HepG2 (cell line): ENCODE measurements around the gene KCTD6. TPM values are rescaled to one million over a fixed set of nuclear protein-coding genes. Genes with fewer than 3 reads are reported as not detected.

ENCODE experiments used
- ATF1 ChIP-seq: IDR thresholded peaks from 2 replicates; pipeline ENCODE4 v1.6.1; 2016; ENCODE audit warnings: mild to moderate bottlenecking, control low read depth
- CHD2 ChIP-seq: IDR thresholded peaks from 2 replicates; pipeline ENCODE4 v1.6.1; 2011; ENCODE audit warnings: low read depth, low read length, improper control_type of control experiment
- EP300 ChIP-seq, 3 experiments: sonication (generic) in 1 of 3; formaldehyde crosslinking in 1 of 3; IDR thresholded peaks; 2 replicates each; pipeline versions ENCODE4 v1.5.1 to v1.6.1; 2011 to 2020; ENCODE audit warnings: low read depth in 2 of 3, low read length in 2 of 3, borderline replicate concordance in 1 of 3, improper control_type of control experiment in 1 of 3, mild to moderate bottlenecking in 1 of 3, missing genetic modification reagents in 1 of 3, moderate library complexity in 1 of 3
- GFI1 ChIP-seq: sonication (generic); formaldehyde crosslinking; IDR thresholded peaks from 2 replicates; pipeline ENCODE4 v1.5.0; 2020; ENCODE audit warnings: missing genetic modification reagents, mild to moderate bottlenecking, borderline replicate concordance
- KAT7 ChIP-seq: IDR thresholded peaks from 2 replicates; pipeline ENCODE4 v1.6.1; 2018; ENCODE audit warnings: borderline replicate concordance, missing compliant biosample characterization
- KDM1A ChIP-seq: IDR thresholded peaks from 2 replicates; pipeline ENCODE4 v1.6.1; 2016; ENCODE audit warnings: missing compliant biosample characterization
- KDM6A ChIP-seq: IDR thresholded peaks from 2 replicates; pipeline ENCODE4 v1.6.1; 2016; ENCODE audit warnings: low read depth
- MXD1 ChIP-seq: sonication (generic); formaldehyde crosslinking; IDR thresholded peaks from 2 replicates; pipeline ENCODE4 v1.4.0; 2020; ENCODE audit warnings: mild to moderate bottlenecking, missing genetic modification reagents
- NFKBIZ ChIP-seq: IDR thresholded peaks from 2 replicates; pipeline ENCODE4 v1.6.1; 2018; ENCODE audit warnings: missing genetic modification reagents, missing compliant biosample characterization
- POGZ ChIP-seq: sonication (generic); formaldehyde crosslinking; IDR thresholded peaks from 2 replicates; pipeline ENCODE4 v1.4.0; 2020; ENCODE audit warnings: mild to moderate bottlenecking, missing genetic modification reagents
- REST ChIP-seq, 2 experiments: IDR thresholded peaks; 2 replicates each; pipeline ENCODE4 v1.6.1; 2011 to 2012; ENCODE audit warnings: low read length in 2 of 2, borderline replicate concordance in 1 of 2, low read depth in 1 of 2, mild to moderate bottlenecking in 1 of 2, moderate library complexity in 1 of 2
- RNF219 ChIP-seq: sonication (generic); formaldehyde crosslinking; IDR thresholded peaks from 2 replicates; pipeline ENCODE4 v1.5.0; 2020; ENCODE audit warnings: mild to moderate bottlenecking, missing genetic modification reagents
- TARDBP ChIP-seq: sonication (generic); formaldehyde crosslinking; IDR thresholded peaks from 2 replicates; pipeline ENCODE4 v1.8.0; 2022; ENCODE audit warnings: mild to moderate bottlenecking, missing genetic modification reagents
- ZHX1 ChIP-seq: sonication (generic); formaldehyde crosslinking; IDR thresholded peaks from 2 replicates; pipeline ENCODE4 v1.8.1; 2022; ENCODE audit warnings: low read depth, mild to moderate bottlenecking, missing genetic modification reagents
- ZNF234 ChIP-seq: sonication (generic); formaldehyde crosslinking; conservative IDR thresholded peaks from 2 replicates; pipeline ENCODE4 v1.5.1; 2020; ENCODE audit warnings: mild to moderate bottlenecking, missing genetic modification reagents
- ZNF350 ChIP-seq: sonication (generic); formaldehyde crosslinking; IDR thresholded peaks from 2 replicates; pipeline ENCODE4 v1.4.0; 2020; ENCODE audit warnings: mild to moderate bottlenecking, low read depth, missing genetic modification reagents, borderline replicate concordance
- ZNF432 ChIP-seq: sonication (generic); formaldehyde crosslinking; IDR thresholded peaks from 2 replicates; pipeline ENCODE4 v1.5.0; 2020; ENCODE audit warnings: missing genetic modification reagents, mild to moderate bottlenecking, borderline replicate concordance
- ZNF496 ChIP-seq: sonication (generic); formaldehyde crosslinking; IDR thresholded peaks from 2 replicates; pipeline ENCODE4 v1.8.1; 2023; ENCODE audit warnings: mild to moderate bottlenecking, moderate library complexity, missing genetic modification reagents; ENCODE audit not compliant: insufficient replicate concordance
- ZNF850 ChIP-seq: sonication (generic); formaldehyde crosslinking; conservative IDR thresholded peaks from 2 replicates; pipeline ENCODE4 v1.9.0; 2021; ENCODE audit warnings: mild to moderate bottlenecking, missing genetic modification reagents
- ZSCAN31 ChIP-seq: sonication (generic); formaldehyde crosslinking; IDR thresholded peaks from 2 replicates; pipeline ENCODE4 v1.5.0; 2020; ENCODE audit warnings: low read depth, mild to moderate bottlenecking, missing genetic modification reagents
- polyA plus RNA-seq, 8 experiments: library from polyadenylated mRNA; depleted of rRNA in 3 of 8; stranded (reverse) in 7 of 8; unstranded in 1 of 8; fragments of >200 nt; fragmentation: Illumina TruSeq in 4 of 8; extraction: Trizol in 4 of 8; gene quantifications; 2 replicates each; pipeline versions ENCODE4 v1.2.1 to v1.2.3, GENCODE V29; 2011 to 2016; ENCODE audit warnings: low read depth in 4 of 8, missing spikeins in 1 of 8, mixed read lengths in 1 of 8; ENCODE audit not compliant: insufficient read depth in 1 of 8
- total RNA-seq, 5 experiments: library from RNA; depleted of rRNA; stranded (reverse); fragments of >200 nt; fragmentation: Illumina TruSeq; extraction: Trizol; gene quantifications; 2 replicates each; pipeline ENCODE4 v1.2.3, GENCODE V29; 2016; ENCODE audit warnings: low read depth in 1 of 5

Gene KCTD6
- total and polyA plus RNA-seq, 2 of the 13 experiments (the other 11 are each of a cell fraction or from before 2014, with no cell fraction given), result 13.4 to 14.2 TPM

GRCh38 chr3:58463942-58464271, 28.0 kb upstream of the KCTD6 start (continued):
- TF ChIP-seq REST (IDR thresholded peaks at IDR 0.05; ENCODE audit: borderline replicate concordance in 1 of 2, low read depth in 1 of 2, low read length in 2 of 2), result 0 out of 4 replicates have a peak, but pooled peaks of 1 of the 2 experiments have one; percentile 1
- 0 out of 2 replicates have a peak, but pooled peaks have one; percentile 5 for TF ChIP-seq TARDBP (CRISPR knock-in tag)
- no peak for TF ChIP-seq NFKBIZ (CRISPR knock-in tag)
- TF ChIP-seq EP300 (IDR thresholded peaks at IDR 0.05; ENCODE audit: low read depth in 2 of 2, low read length in 2 of 2), result no peak
- TF ChIP-seq EP300 (CRISPR knock-in tag; IDR thresholded peaks at IDR 0.05; ENCODE audit: borderline replicate concordance), result no peak
- no peak for TF ChIP-seq RNF219 (CRISPR knock-in tag)
- TF ChIP-seq ZSCAN31 (CRISPR knock-in tag), result no peak; the same call in 1 of the 2 replicates
- no peak for TF ChIP-seq ZNF234 (CRISPR knock-in tag)
- no peak for TF ChIP-seq MXD1 (CRISPR knock-in tag)
- no peak for TF ChIP-seq POGZ
- TF ChIP-seq CHD2, result no peak
- TF ChIP-seq ZHX1, result no peak
- peak; percentile 36; the same call in 1 of the 2 replicates for TF ChIP-seq ZNF350 (CRISPR knock-in tag)
- no peak for TF ChIP-seq ZNF432 (CRISPR knock-in tag)
- no peak for TF ChIP-seq ATF1
- TF ChIP-seq KDM1A (CRISPR knock-in tag), result no peak
- TF ChIP-seq KDM6A (CRISPR knock-in tag), result no peak
- TF ChIP-seq GFI1 (CRISPR knock-in tag), result no peak
- TF ChIP-seq ZNF850 (CRISPR knock-in tag), result no peak
- TF ChIP-seq ZNF496, result no peak
- TF ChIP-seq KAT7 (CRISPR knock-in tag), result no peak
